Stimulated activated CD8-positive, alpha-beta memory T cell treated with anti-CD3 and anti-CD28 coated beads, Interleukin-2, amount 100 ng/mL, for 1 hour (primary cell): ENCODE data around the gene SHANK1.

Source experiments
- DNase-seq, 2 donors: peaks; one replicate each; pipeline ENCODE4 v3.0.0-alpha.2; 2020; ENCODE audit warnings: low read depth in 2 of 2

SHANK1 gene

GRCh38 chr19:50659318-50660087 lies 60.1 kb downstream of the SHANK1 start:
- no peak for DNase-seq

GRCh38 chr19:50658441-50659317 lies 60.9 kb downstream of the SHANK1 start:
- peak; percentile 11 to 30 for DNase-seq

GRCh38 chr19:50657712-50658440 lies 61.7 kb downstream of the SHANK1 start:
- DNase-seq, result peak; percentile 61 to 67

GRCh38 chr19:50657222-50657669 lies 62.4 kb downstream of the SHANK1 start:
- no peak for DNase-seq

- DNase-seq, result no peak
Observed at GRCh38 chr19:50654882-50655281, 64.7 kb downstream of the SHANK1 start.

- DNase-seq, result no peak
Observed at GRCh38 chr19:50652722-50653121, 66.9 kb downstream of the SHANK1 start.

GRCh38 chr19:50651174-50651573 lies 68.4 kb downstream of the SHANK1 start:
- no peak for DNase-seq

- DNase-seq, result no peak
Observed at GRCh38 chr19:50649433-50650391, 69.9 kb downstream of the SHANK1 start, which contains the start of gene C19orf81. Gene C19orf81, plus strand, starts transcription at chr19:50649445. Its CDS starts 0 bp downstream, at chr19:50649445.

GRCh38 chr19:50648659-50649058 lies 70.9 kb downstream of the SHANK1 start:
- no peak for DNase-seq

- no peak for DNase-seq
Observed at GRCh38 chr19:50647879-50648615, 71.6 kb downstream of the SHANK1 start.

- no peak for DNase-seq
Observed at GRCh38 chr19:50646074-50646807, 73.4 kb downstream of the SHANK1 start.

GRCh38 chr19:50645107-50645506 lies 74.5 kb downstream of the SHANK1 start:
- DNase-seq, result no peak

GRCh38 chr19:50644315-50644915 lies 75.2 kb downstream of the SHANK1 start:
- no peak for DNase-seq

GRCh38 chr19:50640368-50640767 lies 79.2 kb downstream of the SHANK1 start:
- no peak for DNase-seq

GRCh38 chr19:50639121-50640112 lies 80.2 kb downstream of the SHANK1 start, which contains the start of gene SYT3:
Gene SYT3, minus strand, starts transcription at chr19:50639881. Its CDS starts 2,470 bp downstream, at chr19:50637411.
- peak in 1 of 2 donors; percentile 15 for DNase-seq

- no peak for DNase-seq
Observed at GRCh38 chr19:50638600-50638999, 81.0 kb downstream of the SHANK1 start.

GRCh38 chr19:50636317-50637085 lies 83.1 kb downstream of the SHANK1 start:
- no peak for DNase-seq
